GM21825 (cell line): ENCODE measurements around the gene PCSK6.

Source experiments
- ATAC-seq: cut with Tn5 transposase; IDR thresholded peaks from one replicate; pipeline ENCODE4 v1.9.1; 2021; ENCODE audit warnings: mild to moderate bottlenecking, moderate library complexity; ENCODE audit not compliant: unreplicated experiment

PCSK6 gene

DNA sequence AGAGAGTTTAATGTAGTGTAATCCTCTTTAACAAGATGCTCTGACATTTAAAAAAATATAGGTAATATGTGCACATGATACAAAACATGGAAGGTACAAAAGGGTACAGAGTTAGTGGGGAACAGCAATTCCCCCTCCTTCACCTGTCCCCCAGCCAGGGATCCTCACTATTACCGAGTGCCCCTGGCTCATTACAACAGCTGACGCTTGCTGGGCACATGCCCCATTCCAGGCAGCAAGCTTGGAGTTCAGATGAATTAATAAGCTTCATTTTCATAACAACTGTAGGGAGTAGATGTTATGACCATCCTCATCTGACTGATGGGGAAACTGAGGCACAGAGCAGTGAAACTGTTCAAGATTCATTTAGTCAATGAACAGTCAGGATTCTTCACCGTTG, 41.2 kb downstream of the PCSK6 start:
- no peak for ATAC-seq

DNA sequence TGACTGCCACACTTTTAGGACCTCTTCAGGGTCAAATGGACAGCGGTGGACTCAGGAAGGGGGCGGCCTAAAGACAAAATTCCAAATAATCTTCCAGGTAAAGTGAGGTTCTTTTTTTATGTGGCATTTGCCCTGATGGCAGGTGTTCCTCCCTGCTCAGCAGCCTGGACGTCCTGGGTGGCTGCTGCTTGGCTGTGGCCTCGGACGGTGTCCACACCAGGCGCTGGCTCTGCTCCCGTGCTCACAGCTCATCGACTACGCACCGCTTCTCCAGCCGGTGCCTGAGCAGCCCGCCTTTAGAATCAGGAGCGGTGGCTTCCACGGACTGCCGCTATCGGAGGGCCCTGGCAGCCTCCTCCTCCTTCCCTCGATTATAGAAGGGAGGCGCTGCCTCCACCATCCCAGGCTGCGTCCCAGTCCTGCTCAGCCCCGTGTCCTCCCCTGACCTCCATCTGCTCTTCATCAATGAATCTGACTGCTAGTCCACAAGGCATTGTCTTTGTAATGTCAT, 41.9 kb downstream of the PCSK6 start:
- ATAC-seq = no peak

DNA sequence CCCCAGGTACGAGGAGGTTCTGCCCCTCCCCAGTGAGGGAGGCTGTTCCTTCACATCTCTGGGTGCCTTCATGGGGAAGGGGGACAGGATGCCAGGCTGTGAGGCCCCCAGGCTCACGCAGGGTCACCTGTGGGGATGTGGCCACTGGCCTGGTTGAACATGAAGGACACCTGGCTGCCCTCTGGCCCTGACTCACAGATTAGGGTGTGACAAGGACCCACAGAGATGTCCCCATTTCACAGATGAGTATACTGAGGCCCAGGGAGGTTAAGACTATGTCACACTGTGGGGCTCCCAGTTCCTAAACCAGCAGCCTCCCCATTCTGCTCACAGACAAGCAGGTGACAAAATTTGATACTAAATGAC, 42.4 kb downstream of the PCSK6 start:
- no peak for ATAC-seq

DNA sequence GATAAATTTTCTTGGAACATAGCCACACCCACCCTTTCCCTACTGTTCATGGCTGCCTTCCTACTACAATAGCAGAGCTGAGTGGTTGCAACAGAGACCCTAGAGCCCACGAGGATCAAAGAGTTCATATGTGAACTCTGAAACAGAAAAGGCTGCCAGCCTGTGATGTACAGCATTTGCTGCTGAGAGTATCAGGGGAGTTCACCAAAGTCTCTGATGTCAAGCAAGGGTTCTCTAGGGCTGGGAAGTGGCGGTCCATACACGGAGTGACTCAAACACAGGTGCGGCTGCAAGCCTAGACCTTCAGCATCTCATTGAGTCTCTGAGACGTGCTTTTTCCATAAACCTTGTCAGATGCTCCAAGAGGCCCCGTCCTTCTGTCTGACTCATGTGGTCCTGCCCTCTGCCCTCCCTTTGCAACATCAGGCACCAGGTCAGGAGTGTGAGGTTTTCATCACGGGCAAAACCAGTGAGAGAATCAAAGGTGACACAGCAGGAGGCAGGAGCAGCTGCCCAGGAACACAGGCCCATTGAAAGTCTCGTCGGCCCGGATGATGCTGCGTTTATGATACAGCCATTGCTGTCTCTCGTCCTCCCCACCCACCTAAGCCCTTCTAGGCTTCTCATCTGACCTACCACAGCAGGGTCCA, 42.9 kb downstream of the PCSK6 start:
- no peak for ATAC-seq

DNA sequence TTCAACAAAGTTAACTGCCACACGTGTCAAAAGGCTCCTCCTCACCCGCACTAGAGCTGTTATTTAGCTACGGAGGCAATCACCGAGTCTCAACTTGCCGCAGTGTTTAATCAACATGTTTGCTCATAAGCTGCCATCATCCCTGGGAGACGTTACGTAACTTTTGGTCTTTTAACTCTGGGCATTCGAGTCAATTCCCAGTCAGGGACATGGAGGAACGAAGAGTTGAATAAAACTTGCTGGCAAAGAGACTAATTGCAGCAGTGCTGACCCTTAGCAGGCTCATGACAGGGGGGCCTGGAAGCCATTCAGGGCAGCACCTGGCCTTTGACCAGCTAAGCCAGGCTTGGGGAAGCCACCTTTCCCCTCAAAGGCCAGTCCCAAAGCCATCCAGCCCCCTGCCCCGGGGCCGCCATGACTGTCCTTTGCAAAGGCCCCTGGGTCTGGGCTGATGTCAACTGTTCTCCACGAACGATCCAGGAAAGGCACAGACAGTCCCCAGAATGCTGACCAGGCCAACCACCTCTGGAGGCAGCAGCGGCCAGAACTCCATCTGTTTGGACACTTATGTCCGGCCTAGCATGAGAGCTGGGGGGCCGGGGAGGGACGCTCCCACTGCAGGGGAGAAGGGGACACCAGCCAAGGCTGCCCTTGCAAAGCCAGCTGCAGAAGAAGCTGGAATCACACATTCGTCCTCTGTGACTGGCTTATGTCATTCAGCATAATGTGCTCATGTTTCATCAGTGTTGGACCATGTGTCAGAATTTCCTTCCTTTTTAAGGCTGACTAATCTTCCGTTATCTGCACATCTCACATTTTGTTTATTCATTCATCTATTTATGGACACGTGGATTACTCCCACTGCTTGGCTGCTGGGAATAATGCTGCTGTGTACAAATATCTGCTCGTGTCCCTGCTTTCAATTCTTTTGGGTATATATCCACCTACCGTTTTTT, 43.7 kb downstream of the PCSK6 start:
- ATAC-seq = no peak

DNA sequence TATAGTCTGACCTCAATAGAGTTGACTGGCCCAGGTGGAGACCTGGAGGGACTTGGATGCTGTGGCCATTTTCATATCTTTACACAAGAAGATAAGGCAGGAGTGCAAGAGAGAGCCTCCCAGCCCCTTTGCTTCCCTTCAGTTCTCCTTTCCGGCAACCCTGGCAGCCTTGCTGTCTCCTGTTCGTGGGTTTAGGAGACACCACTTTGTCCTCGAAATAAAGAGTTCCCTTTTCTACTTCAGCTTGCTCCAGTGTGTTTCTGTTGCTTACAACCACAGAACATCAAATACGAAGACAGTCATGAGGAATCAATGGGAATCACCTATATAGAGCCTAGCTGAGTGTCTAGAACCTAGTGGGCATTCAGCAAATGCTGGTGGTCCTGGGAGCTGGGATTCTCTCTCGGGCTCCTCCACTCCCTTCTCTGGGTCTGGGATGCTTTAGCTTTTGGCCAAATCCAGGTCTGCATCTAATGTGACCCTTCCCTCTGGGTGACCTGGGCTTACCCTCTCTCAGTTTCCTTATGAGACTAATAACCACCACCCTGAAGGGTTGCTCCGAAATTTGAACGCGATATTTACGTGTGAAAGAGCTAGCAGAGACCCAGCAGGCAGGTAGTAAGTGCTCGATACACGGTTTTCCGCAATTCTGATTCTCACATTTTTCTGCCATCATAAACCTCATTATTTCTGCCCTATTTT, 44.5 kb downstream of the PCSK6 start:
- ATAC-seq = no peak

DNA sequence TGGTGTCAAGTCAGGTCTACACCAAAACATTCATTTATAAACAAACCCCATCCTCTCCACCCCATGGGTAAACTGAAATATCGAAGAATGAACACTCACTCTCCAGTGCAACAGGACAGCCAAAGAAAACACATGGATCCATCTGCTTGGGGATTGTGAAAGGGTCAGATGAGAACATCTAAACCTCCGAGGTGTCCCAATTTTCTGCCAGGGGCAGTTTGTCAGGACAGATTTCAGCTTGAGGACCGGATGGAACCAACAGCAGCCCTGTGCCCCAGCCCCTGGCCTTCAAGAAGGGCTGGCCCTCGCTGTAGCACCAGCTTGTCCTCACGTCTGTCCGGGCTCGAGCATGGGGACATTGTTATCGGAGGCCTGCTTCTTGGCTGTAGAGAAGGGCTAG, 45.5 kb downstream of the PCSK6 start:
- no peak for ATAC-seq

DNA sequence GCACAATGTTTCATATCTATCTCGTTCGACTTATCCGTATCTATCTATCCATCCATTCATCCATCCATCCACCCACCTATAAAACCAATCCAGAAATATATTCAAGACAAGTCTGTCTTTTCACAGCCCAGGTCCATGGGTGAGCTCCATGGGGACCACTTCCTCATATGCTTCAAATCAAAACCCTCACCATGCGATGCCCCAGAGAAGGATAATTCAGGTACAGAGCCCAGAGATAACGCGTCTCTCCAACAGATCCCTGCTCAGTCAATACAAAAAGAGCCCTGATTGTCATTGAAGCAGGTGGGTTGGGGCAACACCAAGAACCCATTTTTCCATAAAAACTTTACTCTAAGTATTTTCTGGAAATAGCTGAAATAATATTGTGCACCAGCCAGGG, 47.2 kb downstream of the PCSK6 start:
- no peak for ATAC-seq

DNA sequence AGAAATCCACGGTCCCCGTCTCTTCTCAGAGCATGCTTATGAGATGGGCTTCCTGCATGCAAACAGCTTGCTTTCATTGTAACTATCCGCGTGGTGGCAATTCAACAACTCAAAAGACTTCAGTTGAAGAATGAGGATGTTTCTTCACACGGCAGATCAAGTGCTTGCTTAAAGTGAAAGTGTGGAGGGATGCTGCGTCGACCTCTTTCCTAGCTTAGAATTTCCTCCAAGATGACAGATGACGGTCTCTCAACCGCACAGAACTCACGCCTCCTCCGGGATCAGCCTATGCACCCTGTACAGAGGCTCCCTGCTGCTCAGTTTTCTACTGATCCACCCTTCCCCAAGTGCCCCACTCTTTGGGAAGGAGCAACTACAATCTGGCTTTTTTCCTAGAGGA, 47.8 kb downstream of the PCSK6 start:
- ATAC-seq = no peak

DNA sequence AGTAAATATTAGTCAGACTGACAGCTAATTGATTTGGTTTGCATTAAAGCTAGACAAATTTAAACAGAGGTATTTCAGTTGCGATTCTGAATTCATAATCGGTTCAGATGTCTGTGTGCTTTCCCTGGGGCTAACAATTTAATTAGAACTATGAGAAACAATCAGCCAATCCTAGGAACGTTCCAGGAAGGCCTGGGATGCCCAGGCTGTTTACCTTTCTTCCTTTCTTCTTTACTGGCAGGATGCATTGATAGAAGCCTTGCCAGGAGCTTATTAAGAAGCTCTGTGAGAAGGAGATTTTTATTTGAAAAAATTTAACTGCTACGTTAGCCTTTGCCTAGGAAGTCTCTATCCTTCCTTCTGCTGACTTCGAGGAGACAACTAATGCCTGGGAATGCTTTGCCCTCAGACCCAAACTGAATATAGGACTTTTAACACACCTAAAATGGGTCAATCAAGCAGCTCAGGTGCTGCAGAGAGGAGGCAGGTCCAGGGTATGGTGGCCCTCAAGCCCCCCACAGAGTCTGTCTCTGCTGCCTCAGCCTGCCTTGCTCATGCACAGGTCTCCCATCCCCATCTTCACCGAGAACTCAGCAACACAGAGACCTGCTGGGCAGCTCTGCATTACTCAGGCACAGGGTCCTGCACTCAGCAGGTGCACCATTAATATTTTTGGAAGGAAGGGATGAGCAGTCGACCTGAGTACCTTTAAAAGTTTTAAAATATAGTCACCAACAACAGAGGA, 48.5 kb downstream of the PCSK6 start:
- ATAC-seq = no peak

DNA sequence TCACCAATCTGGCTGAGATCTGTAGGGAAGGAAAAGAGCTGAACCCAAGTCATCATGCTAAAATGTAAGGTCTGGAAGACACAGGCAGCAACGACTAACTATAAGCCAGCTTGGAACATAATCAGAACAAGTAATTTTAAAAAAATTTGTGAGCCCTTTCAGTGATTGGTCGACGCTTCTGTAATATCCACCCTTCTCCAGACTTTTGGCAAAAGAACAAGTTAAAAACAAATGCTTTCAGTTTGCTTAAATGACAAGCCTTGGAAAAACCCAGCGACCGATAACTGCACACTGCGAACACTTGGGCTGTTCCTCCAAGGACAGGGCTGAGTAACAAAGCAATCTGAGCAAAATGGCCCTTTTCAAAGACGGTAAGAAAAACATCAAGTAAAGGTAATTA, 49.6 kb downstream of the PCSK6 start:
- no peak for ATAC-seq

DNA sequence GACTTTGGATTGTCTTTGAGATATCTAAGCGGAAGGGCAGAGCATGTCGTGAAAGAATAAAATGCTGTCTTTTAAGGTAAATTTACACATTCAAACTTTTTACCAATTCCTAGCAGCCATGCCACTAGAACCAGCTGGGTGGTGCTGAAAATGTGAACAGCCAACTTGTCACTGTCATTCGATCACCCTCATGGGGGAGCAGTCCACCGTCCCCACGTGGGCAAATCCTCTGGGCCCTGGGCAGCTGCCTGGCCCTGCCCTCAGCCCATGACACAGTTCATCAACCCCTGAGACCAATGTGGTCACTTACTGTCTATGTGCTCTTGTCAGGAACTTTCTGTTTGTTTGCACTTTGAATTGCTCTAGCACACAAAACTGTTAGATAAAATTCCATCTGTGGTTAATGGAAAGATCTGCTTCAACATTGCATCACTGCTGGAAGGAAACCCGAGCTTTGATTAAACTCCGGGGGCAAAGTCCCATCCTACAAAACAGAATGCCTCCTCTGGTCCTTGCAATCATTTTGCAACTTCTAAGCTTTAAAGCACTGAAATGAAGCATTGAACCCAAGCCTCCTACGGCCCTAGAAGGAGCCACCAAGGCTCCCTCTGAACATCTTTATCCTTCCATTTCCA, 50.1 kb downstream of the PCSK6 start:
- no peak for ATAC-seq

DNA sequence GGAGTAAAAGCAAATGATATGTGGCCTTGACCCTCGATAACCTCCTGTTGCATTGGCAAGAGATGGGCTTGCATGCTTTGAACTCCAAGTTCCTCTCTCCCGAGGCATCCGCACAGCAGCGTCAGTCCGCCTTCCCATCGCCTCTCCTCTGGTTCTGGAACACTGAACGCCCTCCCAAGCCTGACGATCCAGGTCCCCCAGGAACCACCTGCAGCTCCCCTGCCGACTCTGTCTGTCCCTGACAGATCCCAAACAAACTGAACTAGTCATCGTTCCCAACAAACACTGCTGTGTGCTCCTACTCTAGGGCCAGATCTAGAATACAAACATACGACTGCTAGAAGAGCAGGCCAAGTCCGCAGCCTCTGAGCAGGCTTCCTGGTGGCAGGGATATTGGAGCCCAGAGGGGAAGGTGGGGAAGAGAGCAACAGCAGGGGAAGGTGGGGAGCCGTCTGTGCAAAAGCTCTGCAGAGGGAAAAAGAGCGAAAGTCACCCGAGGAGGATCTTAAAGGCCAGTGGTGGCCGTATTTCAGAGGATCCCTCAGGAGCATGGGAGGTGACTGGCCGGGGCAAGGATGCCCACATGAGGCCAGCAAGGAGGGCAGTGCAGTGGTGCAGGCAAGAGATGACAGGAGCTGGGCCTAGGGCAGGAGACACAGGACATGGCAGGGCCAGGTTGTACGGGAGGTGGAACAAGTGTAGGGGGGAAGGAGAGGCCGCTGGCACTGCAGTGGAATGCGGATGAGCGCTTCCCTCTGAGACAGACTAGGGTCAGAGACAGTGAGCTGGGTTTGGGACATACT, 50.8 kb downstream of the PCSK6 start:
- no peak for ATAC-seq

DNA sequence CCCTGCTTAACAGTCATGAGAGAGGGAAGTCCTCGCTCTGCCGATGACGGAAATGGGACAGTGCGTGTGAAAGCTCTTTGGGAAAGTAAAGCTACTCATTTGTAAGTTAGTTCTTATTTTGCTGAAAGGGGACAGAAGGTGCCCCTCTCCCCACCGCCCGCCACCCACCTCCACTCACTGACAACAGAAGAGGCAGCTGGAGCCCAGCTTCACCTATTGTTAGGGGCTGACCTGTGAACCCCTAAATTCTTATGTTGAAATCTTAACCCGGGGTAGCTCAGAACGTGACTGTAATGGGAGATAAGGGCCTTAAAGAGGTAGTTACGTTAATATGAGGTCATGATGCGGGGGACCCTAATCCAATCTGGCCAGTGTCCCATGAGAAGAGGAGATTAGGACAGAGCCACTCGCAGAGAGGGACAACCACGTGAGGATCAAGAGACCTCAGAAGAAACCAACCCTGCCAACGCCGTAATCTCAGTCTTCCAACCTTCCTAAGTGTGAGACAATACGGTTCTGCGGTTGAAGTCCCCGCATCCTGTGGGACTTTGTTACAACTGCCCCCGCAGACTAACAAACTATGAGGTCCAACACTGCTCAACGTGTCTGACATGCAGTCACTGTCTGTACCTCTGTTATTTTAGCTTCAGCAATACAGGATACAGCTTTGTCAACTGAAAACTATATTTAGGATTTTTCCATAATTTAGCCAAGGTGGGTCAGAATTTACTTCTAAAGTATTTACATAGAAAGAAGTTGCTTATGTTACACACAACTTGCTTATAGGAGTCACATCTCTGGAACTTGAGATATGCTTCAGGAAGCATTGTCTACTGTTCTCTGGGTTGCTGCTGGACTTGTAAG, 51.7 kb downstream of the PCSK6 start:
- no peak for ATAC-seq

DNA sequence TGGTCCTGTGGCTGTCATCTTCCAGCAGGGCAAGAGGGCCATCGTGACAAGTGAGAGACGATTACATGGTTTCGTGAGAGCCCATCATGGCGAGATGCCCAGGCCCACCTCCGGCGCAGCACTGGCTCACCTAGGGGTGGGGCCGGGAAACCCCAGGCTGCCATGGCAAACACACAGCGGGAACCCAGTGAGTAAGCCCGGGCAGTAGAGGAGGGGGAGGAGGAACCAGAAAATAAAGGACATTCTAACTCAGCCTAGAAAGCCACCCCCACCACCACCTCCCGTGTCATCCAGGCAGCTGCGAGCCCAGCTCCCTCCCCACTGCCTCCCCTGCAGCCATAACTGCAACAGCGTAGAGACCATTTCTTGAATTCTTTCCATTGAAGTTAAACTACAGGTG, 52.3 kb downstream of the PCSK6 start:
- ATAC-seq = no peak

DNA sequence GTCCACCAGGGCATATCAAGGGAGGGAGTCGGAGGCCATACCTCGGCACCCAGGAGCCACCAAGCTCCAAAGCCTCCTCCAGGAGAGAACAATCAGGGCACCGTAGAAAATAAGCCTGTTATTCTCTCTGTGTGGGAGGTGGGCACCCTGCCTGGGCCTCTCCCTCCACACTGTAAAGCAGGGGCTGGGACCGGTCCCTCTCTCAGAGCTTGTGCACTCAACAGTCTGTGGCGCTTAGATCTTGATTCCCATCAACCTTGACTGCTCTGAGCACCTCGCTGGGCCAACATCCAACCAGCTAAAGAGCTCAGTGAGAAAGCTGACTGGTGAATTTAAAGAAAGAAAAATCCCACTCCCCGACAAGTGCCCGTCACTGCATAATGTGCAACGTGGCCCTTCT, 53.0 kb downstream of the PCSK6 start:
- ATAC-seq = no peak

DNA sequence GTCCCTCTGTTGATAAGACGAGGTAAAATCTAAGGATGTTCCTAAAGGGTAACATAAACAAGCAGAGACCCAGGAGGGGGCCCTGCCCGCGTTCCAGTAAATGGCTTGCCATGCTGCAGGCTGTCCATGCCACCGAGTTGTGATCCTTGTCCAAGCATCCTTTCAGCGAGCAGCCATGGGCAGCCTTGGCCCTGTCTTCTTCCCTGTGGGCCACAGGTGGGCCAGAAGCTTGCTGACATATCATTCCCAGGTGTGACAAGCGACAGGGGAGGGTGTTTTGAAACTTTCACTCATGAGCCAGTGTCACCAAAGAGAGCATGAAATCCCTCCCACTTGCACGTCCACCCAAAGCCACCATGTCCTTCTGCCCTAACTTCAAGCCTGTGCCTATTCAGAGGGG, 53.7 kb downstream of the PCSK6 start:
- ATAC-seq = no peak

DNA sequence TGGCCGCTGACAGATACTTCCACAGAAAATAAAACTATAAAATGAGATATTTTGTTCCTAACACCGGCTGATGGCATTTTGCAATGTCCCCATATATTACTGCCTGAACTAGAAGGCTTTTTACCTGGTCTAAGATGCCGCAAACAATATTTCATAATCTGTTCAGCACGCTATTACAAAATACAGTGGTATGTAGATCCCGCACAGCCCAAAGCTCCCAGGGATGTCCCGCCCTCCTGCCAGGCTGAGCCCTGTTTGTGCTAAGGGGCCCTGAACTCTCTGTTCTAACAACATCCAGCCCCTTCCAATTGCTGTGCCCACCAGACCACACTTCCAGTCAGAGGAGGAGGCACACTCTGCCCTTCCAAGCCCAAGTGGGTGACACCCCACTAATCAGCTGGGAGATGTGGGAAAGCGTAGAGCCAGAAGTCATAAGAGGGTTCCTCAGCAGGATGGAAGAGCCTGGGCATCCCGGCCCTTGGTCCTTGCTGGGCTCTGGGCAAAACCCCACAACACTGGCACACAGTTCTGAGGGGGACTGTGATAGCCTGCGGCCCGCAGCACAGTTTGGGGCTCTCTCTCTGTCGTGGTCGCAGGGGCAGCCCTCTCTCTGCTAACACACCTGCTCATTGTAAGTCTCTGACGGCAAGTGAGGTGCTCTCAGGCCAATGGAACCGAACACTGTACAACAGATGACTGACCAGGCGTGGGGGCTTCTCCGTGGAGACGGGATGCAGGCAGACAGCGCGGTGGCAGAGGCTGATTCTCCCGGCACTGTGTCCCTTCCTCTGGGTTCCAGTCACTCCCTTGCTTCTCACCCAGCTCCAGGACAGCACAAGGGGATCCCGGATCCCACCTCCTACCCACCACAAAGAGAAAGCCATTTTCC, 55.2 kb downstream of the PCSK6 start:
- ATAC-seq = no peak
